ENCODE measurements around the gene PDE2A. TPM values are rescaled to one million over a fixed set of nuclear protein-coding genes. Genes with fewer than 3 reads are reported as not detected.

Gene PDE2A
- total RNA-seq, 1 experiment from 2014 or later = 3.7 TPM

GRCh38 chr11:72607496-72607895 lies 66.7 kb downstream of the PDE2A start (continued):
- no peak for TF ChIP-seq MAX (CRISPR knock-in tag; IDR thresholded peaks at IDR 0.05)
- no peak for TF ChIP-seq ETV6 (CRISPR knock-in tag; IDR thresholded peaks at IDR 0.05)

DNA sequence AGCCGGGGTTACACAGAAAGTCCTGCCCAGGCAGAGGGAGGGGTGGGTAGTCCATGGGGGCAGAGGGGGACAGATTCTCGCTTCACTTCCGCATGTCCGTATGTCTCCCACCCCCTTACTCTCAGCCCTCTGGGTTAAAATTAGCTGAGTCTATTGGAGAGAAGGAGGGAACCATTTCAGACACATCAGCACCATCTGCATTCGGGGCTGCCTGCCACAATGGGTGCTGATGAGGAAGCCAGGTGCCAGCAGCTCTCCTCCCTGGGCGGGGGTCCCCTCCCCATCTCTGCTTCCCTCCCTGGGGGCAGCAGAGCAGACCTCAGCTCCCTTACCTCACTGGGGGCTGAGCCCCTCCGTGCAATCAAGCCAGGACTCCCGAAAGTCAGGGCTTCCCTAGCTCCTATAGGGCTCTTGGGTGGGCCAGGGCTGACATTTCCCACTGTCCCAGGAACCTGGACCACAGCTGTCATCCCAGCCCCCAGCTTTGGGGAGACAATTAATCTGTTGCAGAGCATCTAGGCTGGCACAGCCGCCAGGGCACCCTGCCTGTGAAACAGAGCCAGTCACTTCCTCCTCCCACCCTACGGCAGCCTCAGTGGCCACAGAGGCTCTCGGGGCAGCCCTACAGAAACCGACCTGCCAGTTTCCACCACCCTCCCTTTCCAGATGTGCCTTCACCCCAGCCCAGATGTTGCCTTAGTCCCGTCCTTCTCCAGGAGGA lies 67.3 kb downstream of the PDE2A start:
- CTCF ChIA-PET = interaction anchor here (0.5 to 6.7 kb wide), 6 partner anchors 8 to 321 kb away, joined by 3 to 73 read pairs (median 7); no protein-coding TSS in a partner anchor
- TF ChIP-seq CBFB (CRISPR knock-in tag; IDR thresholded peaks at IDR 0.05; ENCODE audit: low read depth) (no peak), NFYB (CRISPR knock-in tag; conservative IDR thresholded peaks at IDR 0.05; ENCODE audit: low read depth) (no peak), MLX (CRISPR knock-in tag; IDR thresholded peaks at IDR 0.05) (no peak), IRF2 (CRISPR knock-in tag; IDR thresholded peaks at IDR 0.05; ENCODE audit: borderline replicate concordance, low read depth) (no peak), MYBL2 (CRISPR knock-in tag; IDR thresholded peaks at IDR 0.05) (no peak), SMAD4 (CRISPR knock-in tag; IDR thresholded peaks at IDR 0.05) (no peak), ZNF121 (CRISPR knock-in tag; IDR thresholded peaks at IDR 0.05) (no peak), ZBTB21 (CRISPR knock-in tag; IDR thresholded peaks at IDR 0.05; ENCODE audit: borderline replicate concordance) (no peak), HMGA2 (CRISPR knock-in tag; IDR thresholded peaks at IDR 0.05) (no peak)
- TF ChIP-seq, protein P1, sequence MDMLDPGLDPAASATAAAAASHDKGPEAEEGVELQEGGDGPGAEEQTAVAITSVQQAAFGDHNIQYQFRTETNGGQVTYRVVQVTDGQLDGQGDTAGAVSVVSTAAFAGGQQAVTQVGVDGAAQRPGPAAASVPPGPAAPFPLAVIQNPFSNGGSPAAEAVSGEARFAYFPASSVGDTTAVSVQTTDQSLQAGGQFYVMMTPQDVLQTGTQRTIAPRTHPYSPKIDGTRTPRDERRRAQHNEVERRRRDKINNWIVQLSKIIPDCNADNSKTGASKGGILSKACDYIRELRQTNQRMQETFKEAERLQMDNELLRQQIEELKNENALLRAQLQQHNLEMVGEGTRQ (CRISPR knock-in tag; IDR thresholded peaks at IDR 0.05) = no peak
- ATAC-seq (no peak), DNase-seq (ENCODE audit: low spot score) (no peak)
- H3K27ac Mint-ChIP-seq = no peak overlapping the region
- no peaks in the 10 kb centered on the region for H3K36me3 Mint-ChIP-seq
- no peaks in the 10 kb centered on the region for H3K4me1 Mint-ChIP-seq
- no peaks in the 10 kb centered on the region; the same call in none of the 2 replicates for H3K27me3 Mint-ChIP-seq (ENCODE audit: low read depth)
- no peak overlapping the region for H3K4me3 Mint-ChIP-seq
- POLR2A ChIA-PET = no interaction called here
- H3K9me3 Mint-ChIP-seq = no peaks in the 10 kb centered on the region

GRCh38 chr11:72605973-72606747 lies 68.1 kb downstream of the PDE2A start:
- CTCF ChIA-PET = interaction anchor here (0.5 to 6.7 kb wide), 5 partner anchors 7 to 320 kb away, joined by 4 to 73 read pairs (median 10); no protein-coding TSS in a partner anchor
- Mint-ChIP-seq H3K9me3 (no peaks in the 10 kb centered on the region), H3K27me3 (ENCODE audit: low read depth) (no peaks in the 10 kb centered on the region; the same call in none of the 2 replicates), H3K27ac (no peak overlapping the region), H3K4me1 (no peaks in the 10 kb centered on the region), H3K4me3 (no peak overlapping the region), H3K36me3 (no peaks in the 10 kb centered on the region)
- DNase-seq (ENCODE audit: low spot score) (no peak), ATAC-seq (no peak)
- TF ChIP-seq PRDM15 (CRISPR knock-in tag; IDR thresholded peaks at IDR 0.05) (no peak), ELF4 (CRISPR knock-in tag; IDR thresholded peaks at IDR 0.05; ENCODE audit: low read depth) (no peak), MYBL2 (CRISPR knock-in tag; IDR thresholded peaks at IDR 0.05) (no peak)
- POLR2A ChIA-PET = no interaction called here

Measured in WTC11 (cell line).